B cell (primary cell): ENCODE data around the gene TPSAB1. TPM values are rescaled to one million over a fixed set of nuclear protein-coding genes. Genes with fewer than 3 reads are reported as not detected.
"Not testable (repeated sequence)": the region's sequence is repeated elsewhere in the genome, so short reads cannot be mapped to it uniquely, and the experiment has no call there.

ENCODE experiments used
- ATAC-seq: fragments of 200-7000 bp; cut with Tn5 transposase; one replicate; pipeline ENCODE4 v1.10.0; 2021; ENCODE audit warnings: low read depth, mild to moderate bottlenecking, moderate number of reproducible peaks, moderate library complexity
- CTCF ChIA-PET: fragments of 350-600 bp; sonication (Branson Sonifier 250); formaldehyde crosslinking; loops from one replicate; lab custom pipeline; 2021; ENCODE audit warnings: antibody characterized with exemption, inconsistent platforms; lab: Charles Lee
- POLR2A ChIA-PET: fragments of 350-600 bp; sonication (Branson Sonifier 250); formaldehyde crosslinking; loops from one replicate; lab custom pipeline; 2021; ENCODE audit warnings: antibody characterized with exemption; lab: Charles Lee
- DNase-seq: peaks from one replicate; pipeline ENCODE4 v3.0.0; 2013
- H2AFZ ChIP-seq: 2 replicates; pipeline ENCODE4 v1.6.1; 2012; ENCODE audit warnings: mild to moderate bottlenecking, low read depth, low read length; ENCODE audit not compliant: insufficient read depth, poor library complexity, severe bottlenecking
- H3K27ac ChIP-seq, 2 donors: 1 replicate in 1 of 2; 2 replicates in 1 of 2; pipeline ENCODE4 v1.5.1; 2012 to 2013; ENCODE audit warnings: low read length in 2 of 2, mild to moderate bottlenecking in 2 of 2, moderate library complexity in 1 of 2
- H3K27me3 ChIP-seq, 4 experiments: fragments of 200-600 bp in 1 of 4; sonication (generic) in 1 of 4; replicated peaks in 1 of 4; 1 replicate in 2 of 4; 2 replicates in 2 of 4; pipeline versions ENCODE4 v1.6.1 to v1.7.0; 2013 to 2016; ENCODE audit warnings: low read length in 3 of 4, mild to moderate bottlenecking in 2 of 4, mixed read lengths in 1 of 4, moderate library complexity in 1 of 4; ENCODE audit not compliant: insufficient read depth in 4 of 4, control insufficient read depth in 3 of 4; ENCODE audit errors: control extremely low read depth in 1 of 4
- H3K36me3 ChIP-seq, 2 experiments: replicated peaks in 1 of 2; 1 replicate in 1 of 2; 2 replicates in 1 of 2; pipeline versions ENCODE4 v1.6.1 to v1.7.1; 2013; ENCODE audit warnings: low read length in 1 of 2; ENCODE audit not compliant: insufficient read depth in 2 of 2, control insufficient read depth in 1 of 2; ENCODE audit errors: control extremely low read depth in 1 of 2, extremely low read depth in 1 of 2
- H3K4me1 ChIP-seq, 2 donors: fragments of 200-600 bp in 1 of 2; sonication (generic) in 1 of 2; 1 replicate in 1 of 2; 2 replicates in 1 of 2; pipeline versions ENCODE4 v1.5.1 to v1.6.1; 2013 to 2017; ENCODE audit warnings: low read length in 2 of 2; ENCODE audit not compliant: control insufficient read depth in 2 of 2, insufficient read depth in 2 of 2
- H3K4me2 ChIP-seq: replicated peaks from 2 replicates; pipeline ENCODE3; 2012; ENCODE audit warnings: mild to moderate bottlenecking, low read depth, low read length; ENCODE audit not compliant: poor library complexity, severe bottlenecking
- H3K4me3 ChIP-seq, 5 experiments: fragments of 200-600 bp in 1 of 5; sonication (generic) in 1 of 5; 1 replicate in 3 of 5; 2 replicates in 2 of 5; pipeline versions ENCODE4 v1.5.1 to v1.7.0; 2011 to 2016; ENCODE audit warnings: low read length in 4 of 5, mild to moderate bottlenecking in 4 of 5, low read depth in 2 of 5, control low read depth in 1 of 5, moderate library complexity in 1 of 5; ENCODE audit not compliant: insufficient read depth in 1 of 5; ENCODE audit errors: control extremely low read depth in 1 of 5, extremely low read depth in 1 of 5
- H3K79me2 ChIP-seq: fragments of 200-600 bp; sonication (generic); one replicate; pipeline ENCODE4 v1.6.0; 2016; ENCODE audit warnings: low read length; ENCODE audit not compliant: control insufficient read depth, insufficient read depth
- H3K9ac ChIP-seq: fragments of 200-600 bp; sonication (generic); 2 replicates; pipeline ENCODE4 v1.6.1; 2017; ENCODE audit warnings: mild to moderate bottlenecking, low read length, moderate library complexity
- H3K9me3 ChIP-seq, 3 donors: one replicate each; pipeline versions ENCODE4 v1.6.1 to v1.7.1; 2013; ENCODE audit warnings: low read length in 2 of 3; ENCODE audit not compliant: control insufficient read depth in 2 of 3, insufficient read depth in 1 of 3; ENCODE audit errors: control extremely low read depth in 1 of 3
- H4K20me1 ChIP-seq: 2 replicates; pipeline ENCODE4 v1.6.0; 2012; ENCODE audit warnings: mild to moderate bottlenecking, low read length; ENCODE audit not compliant: insufficient read depth, control insufficient read depth, poor library complexity, severe bottlenecking
- H3K27ac Mint-ChIP-seq: one replicate; pipeline ENCODE4 v1.8.0; 2021; ENCODE audit warnings: mixed read lengths
- H3K27me3 Mint-ChIP-seq: one replicate; pipeline ENCODE4 v1.8.0; 2021; ENCODE audit warnings: mixed read lengths
- H3K4me1 Mint-ChIP-seq: one replicate; pipeline ENCODE4 v1.8.0; 2021; ENCODE audit warnings: mixed read lengths
- H3K4me3 Mint-ChIP-seq: one replicate; pipeline ENCODE4 v1.8.0; 2021; ENCODE audit warnings: mixed read lengths
- H3K9me3 Mint-ChIP-seq: one replicate; pipeline ENCODE4 v1.8.0; 2022; ENCODE audit warnings: mixed read lengths; ENCODE audit not compliant: insufficient read depth
- EZH2 ChIP-seq: IDR thresholded peaks from 2 replicates; pipeline ENCODE4 v1.6.1; 2012; ENCODE audit warnings: borderline replicate concordance, low read depth, mild to moderate bottlenecking, moderate library complexity, low read length; ENCODE audit not compliant: insufficient read depth, poor library complexity, severe bottlenecking
- WGBS: methylation state at CpG from one replicate; pipeline ENCODE4 v1.1.5; 2013; ENCODE audit warnings: missing lambda C conversion rate; ENCODE audit not compliant: insufficient coverage; 5-methylcytosine and 5-hydroxymethylcytosine counted together
- intact Hi-C: fragments of 100-400 bp; cut with micrococcal nuclease; formaldehyde crosslinking; loops from one replicate; pipeline ENCODE4 v1.10.0; 2022
- polyA plus RNA-seq: library from polyadenylated mRNA; depleted of rRNA; stranded (reverse); fragments of >200 nt; gene quantifications from 2 replicates; pipeline ENCODE4 v1.2.3, GENCODE V29; 2012
- total RNA-seq, 2 donors: library from RNA; stranded (reverse); fragments of 120-200 nt in 1 of 2; gene quantifications; 1 replicate in 1 of 2; 2 replicates in 1 of 2; pipeline versions ENCODE4 v1.2.3 to v1.2.4, GENCODE V29; 2013 to 2022
- TF ChIP-seq, protein P1 (sequence below): fragments of 200-600 bp; IDR thresholded peaks from one replicate; pipeline ENCODE4 v1.8.0; 2022; ENCODE audit warnings: antibody characterized with exemption, mild to moderate bottlenecking

Gene TPSAB1
- total and polyA plus RNA-seq, 2 donors (not counting 1 experiment from before 2014, with no cell fraction given), result not detected

DNA sequence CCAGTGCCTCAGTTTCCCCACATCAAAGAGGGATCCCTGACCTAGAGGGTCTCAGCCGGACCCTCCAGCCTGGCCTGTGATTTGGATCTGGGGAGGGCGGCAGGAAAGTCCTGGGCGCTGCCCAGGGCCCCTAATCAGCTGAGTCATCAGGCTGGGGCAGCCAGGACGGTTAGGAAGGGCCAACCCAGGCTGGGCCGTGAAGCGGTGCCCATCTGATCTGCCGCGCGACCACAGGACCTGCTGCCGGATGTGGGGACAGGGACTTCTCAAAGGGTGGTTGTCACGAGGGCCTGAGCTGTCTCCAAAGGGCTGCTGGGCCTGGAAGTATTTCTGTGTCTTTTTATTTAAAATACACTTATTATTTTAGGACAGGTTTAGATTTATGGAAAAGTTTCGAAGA lies 4.4 kb downstream of the TPSAB1 start:
- intact Hi-C loops, result no loop called here
- WGBS, result 48% methylated on average over 9 of the region's 12 CpGs
- H3K4me3 Mint-ChIP-seq, result no peak overlapping the region
- POLR2A ChIA-PET, result no interaction called here
- no peak overlapping the region for H3K4me2 ChIP-seq
- ATAC-seq (no peak), DNase-seq (no peak)
- no peaks in the 10 kb centered on the region for H4K20me1 ChIP-seq
- H3K79me2 ChIP-seq, result no peaks in the 10 kb centered on the region
- H3K27me3 Mint-ChIP-seq, result peaks cover 3% of the 10 kb centered on the region
- no peak overlapping the region for H2AFZ ChIP-seq
- H3K9ac ChIP-seq, result no peak overlapping the region
- peaks cover 0 to 5% (median under 1%) of the 10 kb centered on the region in 4 experiments for H3K27me3 ChIP-seq
- H3K9me3 ChIP-seq, result no peaks in the 10 kb centered on the region
- TF ChIP-seq, protein P1, sequence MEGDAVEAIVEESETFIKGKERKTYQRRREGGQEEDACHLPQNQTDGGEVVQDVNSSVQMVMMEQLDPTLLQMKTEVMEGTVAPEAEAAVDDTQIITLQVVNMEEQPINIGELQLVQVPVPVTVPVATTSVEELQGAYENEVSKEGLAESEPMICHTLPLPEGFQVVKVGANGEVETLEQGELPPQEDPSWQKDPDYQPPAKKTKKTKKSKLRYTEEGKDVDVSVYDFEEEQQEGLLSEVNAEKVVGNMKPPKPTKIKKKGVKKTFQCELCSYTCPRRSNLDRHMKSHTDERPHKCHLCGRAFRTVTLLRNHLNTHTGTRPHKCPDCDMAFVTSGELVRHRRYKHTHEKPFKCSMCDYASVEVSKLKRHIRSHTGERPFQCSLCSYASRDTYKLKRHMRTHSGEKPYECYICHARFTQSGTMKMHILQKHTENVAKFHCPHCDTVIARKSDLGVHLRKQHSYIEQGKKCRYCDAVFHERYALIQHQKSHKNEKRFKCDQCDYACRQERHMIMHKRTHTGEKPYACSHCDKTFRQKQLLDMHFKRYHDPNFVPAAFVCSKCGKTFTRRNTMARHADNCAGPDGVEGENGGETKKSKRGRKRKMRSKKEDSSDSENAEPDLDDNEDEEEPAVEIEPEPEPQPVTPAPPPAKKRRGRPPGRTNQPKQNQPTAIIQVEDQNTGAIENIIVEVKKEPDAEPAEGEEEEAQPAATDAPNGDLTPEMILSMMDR, result no peak
- CTCF ChIA-PET, result no interaction called here
- H3K4me1 Mint-ChIP-seq, result no peaks in the 10 kb centered on the region
- H3K27ac ChIP-seq, result no peak overlapping the region
- no peak overlapping the region for H3K27ac Mint-ChIP-seq
- H3K36me3 ChIP-seq, result no peaks in the 10 kb centered on the region
- H3K4me1 ChIP-seq, result no peaks in the 10 kb centered on the region
- H3K4me3 ChIP-seq, result no peak overlapping the region
- no peaks in the 10 kb centered on the region for H3K9me3 Mint-ChIP-seq

DNA sequence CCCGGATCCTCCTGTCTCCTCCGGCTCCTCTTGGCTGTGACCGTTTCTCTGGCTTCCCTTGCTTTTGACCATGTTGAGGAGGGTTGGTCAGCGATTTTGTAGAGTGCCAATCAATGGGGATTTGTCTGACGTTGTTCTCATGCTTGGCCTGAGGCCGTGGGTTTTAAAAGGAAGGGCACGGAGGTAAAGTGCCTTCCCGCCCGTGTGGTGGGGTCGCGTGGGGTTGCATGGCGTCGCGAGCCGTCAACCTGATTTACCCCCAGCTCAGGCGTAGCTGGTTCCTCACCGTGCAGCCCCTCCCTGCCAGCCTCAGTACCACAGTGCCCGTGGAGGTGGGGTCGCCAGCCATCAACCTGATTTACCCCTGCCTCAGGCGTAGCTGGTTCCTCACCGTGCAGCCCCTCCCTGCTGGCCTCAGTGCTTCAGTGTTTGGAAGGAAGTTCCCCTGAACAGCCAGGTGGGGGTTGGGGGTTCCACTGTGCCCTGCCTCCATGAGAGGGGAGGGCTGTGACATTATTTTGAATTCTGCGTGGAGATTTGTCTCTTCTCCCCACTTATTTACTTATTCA lies 5.0 kb downstream of the TPSAB1 start:
- intact Hi-C loops, result no loop called here
- Mint-ChIP-seq H3K9me3 (no peaks in the 10 kb centered on the region), H3K27me3 (peaks cover 3% of the 10 kb centered on the region), H3K4me1 (no peaks in the 10 kb centered on the region), H3K4me3 (no peak overlapping the region), H3K27ac (no peak overlapping the region)
- Histone ChIP-seq H3K9ac (no peak overlapping the region), H4K20me1 (no peaks in the 10 kb centered on the region), H3K27me3 (peaks cover 0 to 5% (median under 1%) of the 10 kb centered on the region in 4 experiments), H2AFZ (no peak overlapping the region), H3K9me3 (no peaks in the 10 kb centered on the region), H3K4me3 (no peak overlapping the region), H3K27ac (no peak overlapping the region), H3K79me2 (no peaks in the 10 kb centered on the region), H3K4me1 (no peaks in the 10 kb centered on the region), H3K36me3 (no peaks in the 10 kb centered on the region), H3K4me2 (no peak overlapping the region)
- 20% methylated on average over 21 of the region's 22 CpGs for WGBS
- POLR2A ChIA-PET, result no interaction called here
- DNase-seq (no peak), ATAC-seq (no peak)
- TF ChIP-seq EZH2, result no peak
- TF ChIP-seq, protein P1, result no peak
- CTCF ChIA-PET, result no interaction called here

GRCh38 chr16:1247903-1248537 lies 7.5 kb downstream of the TPSAB1 start:
- not testable (repeated sequence) for H3K4me3 Mint-ChIP-seq

More at GRCh38 chr16:1247903-1248537, 7.5 kb downstream of the TPSAB1 start:
- H3K4me2 ChIP-seq, ATAC-seq, CTCF ChIA-PET, H3K4me1 ChIP-seq, POLR2A ChIA-PET, DNase-seq, H3K27ac Mint-ChIP-seq, H3K9me3 Mint-ChIP-seq, H4K20me1 ChIP-seq, H3K27me3 ChIP-seq, H3K4me1 Mint-ChIP-seq, H2AFZ ChIP-seq, H3K4me3 ChIP-seq, H3K27me3 Mint-ChIP-seq, H3K79me2 ChIP-seq, H3K9ac ChIP-seq, intact Hi-C loops, H3K36me3 ChIP-seq, H3K9me3 ChIP-seq, H3K27ac ChIP-seq: not testable (repeated sequence)
- WGBS, result 96% methylated on average over 11 of the region's 14 CpGs
